ENCODE data around the gene CCDC102B. TPM values are rescaled to one million over a fixed set of nuclear protein-coding genes. Genes with fewer than 3 reads are reported as not detected.

The CCDC102B gene
- total and polyA plus RNA-seq, 2 of the 8 experiments (the other 6 are each of a cell fraction or from before 2014, with no cell fraction given), result 0.80 to 1.1 TPM

DNA sequence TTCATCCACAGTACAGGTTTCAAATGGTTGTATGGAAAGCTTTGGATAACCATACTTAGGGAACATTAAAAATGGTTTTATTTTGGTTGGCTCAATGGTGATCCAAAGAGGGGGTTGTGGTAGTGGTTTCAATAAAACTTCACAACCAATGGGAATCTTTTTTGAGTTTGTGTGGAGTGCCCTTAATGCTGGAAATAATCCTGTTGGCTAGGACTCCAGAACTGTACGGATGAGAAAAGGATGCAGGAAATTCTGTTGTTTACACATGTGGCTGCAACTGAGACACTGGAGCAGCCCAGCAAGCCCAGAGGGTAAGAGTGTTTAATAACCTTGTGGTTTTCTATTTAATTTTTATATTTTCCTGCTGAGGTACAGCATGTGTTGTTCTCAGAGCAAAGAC lies at the start of gene CCDC102B (continued):
- TF ChIP-seq NRF1 (IDR thresholded peaks at IDR 0.05; ENCODE audit: low read depth, low read length) (no peak), BCL11A (IDR thresholded peaks at IDR 0.05; ENCODE audit: low read depth in 2 of 2, low read length in 2 of 2) (no peak), TEAD4 (IDR thresholded peaks at IDR 0.05; ENCODE audit: low read depth, low read length) (no peak), TCF12 (IDR thresholded peaks at IDR 0.05; ENCODE audit: low read depth, low read length) (no peak), SIX5 (IDR thresholded peaks at IDR 0.05; ENCODE audit: low read depth, low read length) (no peak)
